ENCODE measurements around the gene CCR5AS.

- TF ChIP-seq, protein P1, sequence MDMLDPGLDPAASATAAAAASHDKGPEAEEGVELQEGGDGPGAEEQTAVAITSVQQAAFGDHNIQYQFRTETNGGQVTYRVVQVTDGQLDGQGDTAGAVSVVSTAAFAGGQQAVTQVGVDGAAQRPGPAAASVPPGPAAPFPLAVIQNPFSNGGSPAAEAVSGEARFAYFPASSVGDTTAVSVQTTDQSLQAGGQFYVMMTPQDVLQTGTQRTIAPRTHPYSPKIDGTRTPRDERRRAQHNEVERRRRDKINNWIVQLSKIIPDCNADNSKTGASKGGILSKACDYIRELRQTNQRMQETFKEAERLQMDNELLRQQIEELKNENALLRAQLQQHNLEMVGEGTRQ (CRISPR knock-in tag; IDR thresholded peaks at IDR 0.05): no peak
- TF ChIP-seq ZNF396 (CRISPR knock-in tag; IDR thresholded peaks at IDR 0.05; ENCODE audit: borderline replicate concordance): no peak
- TF ChIP-seq FOXK1 (CRISPR knock-in tag; IDR thresholded peaks at IDR 0.05): no peak
- no peak for TF ChIP-seq CTCF (IDR thresholded peaks at IDR 0.05)
- no peak for TF ChIP-seq ZBTB43 (CRISPR knock-in tag; IDR thresholded peaks at IDR 0.05)
- no peak for TF ChIP-seq ZNF671 (CRISPR knock-in tag; IDR thresholded peaks at IDR 0.05)
Observed at GRCh38 chr3:46337911-46338310, 69.0 kb downstream of the CCR5AS start.
